ENCODE data around the gene TJP3. TPM values are rescaled to one million over a fixed set of nuclear protein-coding genes. Genes with fewer than 3 reads are reported as not detected.

TJP3 gene
- total RNA-seq, 1 donor from 2014 or later = 2.0 TPM

DNA sequence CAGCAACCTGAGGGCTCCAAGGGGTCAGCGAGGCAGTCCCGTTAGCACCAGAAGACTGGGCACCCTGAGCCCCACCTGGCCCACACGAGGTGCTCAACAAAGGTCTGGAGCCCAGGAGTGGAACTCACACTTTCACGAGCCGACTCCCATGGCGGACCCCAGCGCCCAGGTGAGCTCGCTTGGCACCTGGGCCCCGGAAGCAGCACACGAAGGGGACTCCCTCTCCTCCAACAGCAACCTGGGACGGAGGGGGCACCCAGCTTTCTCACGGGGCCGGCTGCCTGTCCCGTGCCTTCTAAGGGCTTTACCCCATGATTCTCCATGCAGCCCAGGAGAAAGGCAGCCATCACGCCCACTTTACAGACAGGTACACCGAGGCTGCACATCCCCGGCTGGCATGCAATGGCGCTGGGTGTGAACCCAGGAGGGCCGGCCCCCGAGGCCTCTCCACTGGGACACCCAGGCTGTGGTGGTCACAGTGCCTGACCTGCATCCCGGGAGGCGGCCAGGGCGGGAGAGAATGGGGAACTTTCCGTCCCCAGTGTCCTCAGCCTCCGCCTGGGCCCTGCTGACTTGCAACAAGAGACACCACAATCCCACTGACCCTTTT lies 13.0 kb upstream of the TJP3 start:
- Histone ChIP-seq H3K9me3 (ENCODE audit: insufficient read depth, low read depth, low read length) (no peaks in the 10 kb centered on the region), H3K27me3 (ENCODE audit: insufficient read depth, low read length) (no peaks in the 10 kb centered on the region), H3K4me2 (ENCODE audit: low read length) (no peak overlapping the region), H2AFZ (ENCODE audit: low read depth, low read length) (no peak overlapping the region), H4K20me1 (ENCODE audit: insufficient read depth, low read length) (peaks cover 84% of the 10 kb centered on the region), H3K27ac (ENCODE audit: low read depth, low read length) (no peak overlapping the region), H3K79me2 (ENCODE audit: insufficient read depth, low read length) (peaks cover 98% of the 10 kb centered on the region), H3K9ac (ENCODE audit: low read length) (no peak overlapping the region), H3K36me3 (ENCODE audit: insufficient read depth, low read length) (no peaks in the 10 kb centered on the region), H3K4me1 (ENCODE audit: insufficient read depth, low read length) (peaks cover 7% of the 10 kb centered on the region), H3K4me3 (ENCODE audit: insufficient read depth, low read depth, low read length) (no peak overlapping the region)
- H3K36me3 Mint-ChIP-seq (ENCODE audit: low read depth, unreplicated experiment) = peaks cover 6% of the 10 kb centered on the region
- H3K27ac Mint-ChIP-seq (ENCODE audit: unreplicated experiment) = no peak overlapping the region
- no peaks in the 10 kb centered on the region for H3K27me3 Mint-ChIP-seq (ENCODE audit: low read depth, unreplicated experiment)
- DNase-seq (ENCODE audit: low read depth) = no peak
- no peaks in the 10 kb centered on the region for H3K9me3 Mint-ChIP-seq (ENCODE audit: unreplicated experiment)
- no peaks in the 10 kb centered on the region for H3K4me1 Mint-ChIP-seq (ENCODE audit: low read depth, unreplicated experiment)
- H3K4me3 Mint-ChIP-seq (ENCODE audit: unreplicated experiment) = no peak overlapping the region
- TF ChIP-seq, protein P1, sequence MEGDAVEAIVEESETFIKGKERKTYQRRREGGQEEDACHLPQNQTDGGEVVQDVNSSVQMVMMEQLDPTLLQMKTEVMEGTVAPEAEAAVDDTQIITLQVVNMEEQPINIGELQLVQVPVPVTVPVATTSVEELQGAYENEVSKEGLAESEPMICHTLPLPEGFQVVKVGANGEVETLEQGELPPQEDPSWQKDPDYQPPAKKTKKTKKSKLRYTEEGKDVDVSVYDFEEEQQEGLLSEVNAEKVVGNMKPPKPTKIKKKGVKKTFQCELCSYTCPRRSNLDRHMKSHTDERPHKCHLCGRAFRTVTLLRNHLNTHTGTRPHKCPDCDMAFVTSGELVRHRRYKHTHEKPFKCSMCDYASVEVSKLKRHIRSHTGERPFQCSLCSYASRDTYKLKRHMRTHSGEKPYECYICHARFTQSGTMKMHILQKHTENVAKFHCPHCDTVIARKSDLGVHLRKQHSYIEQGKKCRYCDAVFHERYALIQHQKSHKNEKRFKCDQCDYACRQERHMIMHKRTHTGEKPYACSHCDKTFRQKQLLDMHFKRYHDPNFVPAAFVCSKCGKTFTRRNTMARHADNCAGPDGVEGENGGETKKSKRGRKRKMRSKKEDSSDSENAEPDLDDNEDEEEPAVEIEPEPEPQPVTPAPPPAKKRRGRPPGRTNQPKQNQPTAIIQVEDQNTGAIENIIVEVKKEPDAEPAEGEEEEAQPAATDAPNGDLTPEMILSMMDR (IDR thresholded peaks at IDR 0.05; ENCODE audit: insufficient read depth, low read depth, low read length) = no peak
- no peak for FAIRE-seq

GRCh38 chr19:3695986-3696659 lies 12.1 kb upstream of the TJP3 start:
- H3K4me3 Mint-ChIP-seq (ENCODE audit: unreplicated experiment) = no peak overlapping the region
- H3K27ac Mint-ChIP-seq (ENCODE audit: unreplicated experiment) = no peak overlapping the region
- DNase-seq (ENCODE audit: low read depth) (no peak), FAIRE-seq (no peak)
- H3K36me3 Mint-ChIP-seq (ENCODE audit: low read depth, unreplicated experiment) = peaks cover 3% of the 10 kb centered on the region
- no peak overlapping the region for H2AFZ ChIP-seq (ENCODE audit: low read depth, low read length)
- no peaks in the 10 kb centered on the region for H3K9me3 Mint-ChIP-seq (ENCODE audit: unreplicated experiment)
- H3K4me1 ChIP-seq (ENCODE audit: insufficient read depth, low read length) = peaks cover 7% of the 10 kb centered on the region
- H3K27me3 ChIP-seq (ENCODE audit: insufficient read depth, low read length) = no peaks in the 10 kb centered on the region
- no peak overlapping the region for H3K4me3 ChIP-seq (ENCODE audit: insufficient read depth, low read depth, low read length)
- TF ChIP-seq, protein P1 (IDR thresholded peaks at IDR 0.05; ENCODE audit: insufficient read depth, low read depth, low read length) = no peak
- no peak for TF ChIP-seq EZH2 (IDR thresholded peaks at IDR 0.05; ENCODE audit: insufficient read depth, low read length)
- peaks cover 75% of the 10 kb centered on the region for H4K20me1 ChIP-seq (ENCODE audit: insufficient read depth, low read length)
- no peak overlapping the region for H3K27ac ChIP-seq (ENCODE audit: low read depth, low read length)
- no peak overlapping the region for H3K4me2 ChIP-seq (ENCODE audit: low read length)
- H3K4me1 Mint-ChIP-seq (ENCODE audit: low read depth, unreplicated experiment) = no peaks in the 10 kb centered on the region
- H3K9ac ChIP-seq (ENCODE audit: low read length) = no peak overlapping the region
- no peaks in the 10 kb centered on the region for H3K36me3 ChIP-seq (ENCODE audit: insufficient read depth, low read length)
- no peaks in the 10 kb centered on the region for H3K27me3 Mint-ChIP-seq (ENCODE audit: low read depth, unreplicated experiment)
- H3K9me3 ChIP-seq (ENCODE audit: insufficient read depth, low read depth, low read length) = no peaks in the 10 kb centered on the region
- peaks cover 89% of the 10 kb centered on the region for H3K79me2 ChIP-seq (ENCODE audit: insufficient read depth, low read length)

GRCh38 chr19:3696660-3696995 lies 11.6 kb upstream of the TJP3 start:
- peaks cover under 1% of the 10 kb centered on the region for H3K36me3 Mint-ChIP-seq (ENCODE audit: low read depth, unreplicated experiment)
- H3K4me1 Mint-ChIP-seq (ENCODE audit: low read depth, unreplicated experiment) = no peaks in the 10 kb centered on the region
- Histone ChIP-seq H3K36me3 (ENCODE audit: insufficient read depth, low read length) (no peaks in the 10 kb centered on the region), H2AFZ (ENCODE audit: low read depth, low read length) (no peak overlapping the region), H3K27me3 (ENCODE audit: insufficient read depth, low read length) (no peaks in the 10 kb centered on the region), H4K20me1 (ENCODE audit: insufficient read depth, low read length) (peaks cover 70% of the 10 kb centered on the region), H3K9me3 (ENCODE audit: insufficient read depth, low read depth, low read length) (no peaks in the 10 kb centered on the region), H3K27ac (ENCODE audit: low read depth, low read length) (no peak overlapping the region), H3K4me3 (ENCODE audit: insufficient read depth, low read depth, low read length) (no peak overlapping the region), H3K4me1 (ENCODE audit: insufficient read depth, low read length) (peaks cover 7% of the 10 kb centered on the region), H3K4me2 (ENCODE audit: low read length) (no peak overlapping the region), H3K79me2 (ENCODE audit: insufficient read depth, low read length) (peaks cover 84% of the 10 kb centered on the region), H3K9ac (ENCODE audit: low read length) (no peak overlapping the region)
- H3K27me3 Mint-ChIP-seq (ENCODE audit: low read depth, unreplicated experiment) = no peaks in the 10 kb centered on the region
- TF ChIP-seq, protein P1 (IDR thresholded peaks at IDR 0.05; ENCODE audit: insufficient read depth, low read depth, low read length) = no peak
- TF ChIP-seq EZH2 (IDR thresholded peaks at IDR 0.05; ENCODE audit: insufficient read depth, low read length) = no peak
- no peak overlapping the region for H3K27ac Mint-ChIP-seq (ENCODE audit: unreplicated experiment)
- H3K9me3 Mint-ChIP-seq (ENCODE audit: unreplicated experiment) = no peaks in the 10 kb centered on the region
- no peak for DNase-seq (ENCODE audit: low read depth)
- FAIRE-seq = no peak
- no peak overlapping the region for H3K4me3 Mint-ChIP-seq (ENCODE audit: unreplicated experiment)

Measured in astrocyte (in vitro differentiated cells and primary cell).